Epithelial cell of proximal tubule (primary cell): Measurements from ENCODE around the gene PACRG. TPM values are rescaled to one million over a fixed set of nuclear protein-coding genes. Genes with fewer than 3 reads are reported as not detected.
"Not testable (repeated sequence)": the region's sequence is repeated elsewhere in the genome, so short reads cannot be mapped to it uniquely, and the experiment has no call there.

Source experiments
- DNase-seq: peaks from one replicate; pipeline ENCODE4 v3.0.0-alpha.2; 2011; ENCODE audit warnings: low read depth
- H3K4me3 ChIP-seq: 2 replicates; pipeline ENCODE4 v1.5.1; 2011; ENCODE audit warnings: low read depth, mild to moderate bottlenecking, low read length
- CTCF ChIP-seq: conservative IDR thresholded peaks from 2 replicates; pipeline ENCODE4 v1.5.1; 2012; ENCODE audit warnings: low read depth, mild to moderate bottlenecking, low read length
- total RNA-seq: library from RNA; depleted of rRNA; stranded (reverse); fragments of >200 nt; gene quantifications from 2 replicates; pipeline ENCODE4 v1.2.3, GENCODE V29; 2015

PACRG gene
- total RNA-seq, 1 donor from 2014 or later: 0.12 TPM

GRCh38 chr6:162976141-162976540 lies 248.4 kb downstream of the PACRG start:
- H3K4me3 ChIP-seq: no peak overlapping the region
- TF ChIP-seq CTCF: no peak
- DNase-seq: no peak

DNA sequence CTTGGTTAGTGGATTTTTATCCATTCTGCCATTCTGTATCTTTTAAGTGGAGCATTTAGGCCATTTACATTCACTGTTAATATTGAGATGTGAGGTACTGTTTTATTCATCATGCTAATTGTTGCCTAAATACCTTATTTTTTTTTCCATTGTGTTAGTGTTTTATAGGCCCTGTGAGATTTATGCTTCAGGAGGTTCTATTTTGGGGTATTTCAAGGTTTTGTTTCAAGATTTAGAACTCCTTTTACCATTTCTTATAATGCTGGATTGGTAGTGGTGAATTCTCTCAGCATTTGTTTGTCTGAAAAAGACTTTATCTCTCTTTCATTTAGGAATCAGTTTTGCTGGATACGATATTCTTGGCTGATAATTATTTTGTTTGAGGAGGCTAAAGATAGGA lies 255.5 kb downstream of the PACRG start:
- not testable (repeated sequence) for H3K4me3 ChIP-seq, DNase-seq

GRCh38 chr6:162998777-162999176 lies 271.0 kb downstream of the PACRG start:
- no peak overlapping the region for H3K4me3 ChIP-seq
- no peak for DNase-seq
- TF ChIP-seq CTCF: no peak

GRCh38 chr6:162999575-163000285 lies 272.0 kb downstream of the PACRG start:
- no peak overlapping the region for H3K4me3 ChIP-seq
- no peak for DNase-seq
- no peak for TF ChIP-seq CTCF

DNA sequence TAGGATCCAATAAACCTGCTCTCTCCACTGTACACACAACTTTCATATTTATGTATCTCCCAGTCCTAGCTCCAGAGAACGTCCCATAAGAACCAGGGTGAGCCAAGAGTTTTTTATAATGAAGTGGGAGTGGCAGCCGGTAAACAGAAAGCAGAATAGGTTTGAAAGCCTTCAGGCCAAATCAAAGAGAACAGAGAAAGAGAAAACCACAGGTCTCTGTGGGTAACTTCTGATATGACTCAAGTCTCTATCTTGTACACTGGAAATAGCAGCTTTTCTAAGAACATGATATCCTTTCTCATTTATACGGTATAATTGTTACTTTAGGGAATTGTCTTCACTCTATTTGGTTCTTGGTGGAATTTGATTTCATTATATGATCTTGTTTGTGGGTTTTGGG lies 273.6 kb downstream of the PACRG start:
- H3K4me3 ChIP-seq: no peak overlapping the region
- no peak for DNase-seq
- no peak for TF ChIP-seq CTCF

- H3K4me3 ChIP-seq: no peak overlapping the region
- DNase-seq: no peak
- no peak for TF ChIP-seq CTCF
These were observed 280.4 kb downstream of the PACRG start for GRCh38 chr6:163008186-163008585.

DNA sequence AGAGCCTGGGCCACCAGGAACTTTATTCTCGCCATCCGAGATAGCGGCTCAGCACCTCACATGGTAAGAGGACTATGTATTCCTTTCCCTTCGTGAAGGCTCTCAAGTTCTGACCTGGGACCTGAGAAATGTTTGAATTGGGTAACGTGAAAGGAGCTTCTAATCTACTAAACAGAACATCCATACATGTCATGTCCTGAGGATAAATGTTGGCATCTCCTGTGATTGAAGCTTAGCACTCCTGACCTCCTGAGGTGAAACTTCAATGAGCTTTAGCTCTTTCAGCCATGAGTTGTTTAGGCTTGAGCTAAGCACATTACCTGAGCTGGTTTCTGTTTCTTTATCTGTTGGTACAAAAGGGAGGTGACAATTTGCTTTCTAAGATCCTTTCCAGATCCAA lies 280.9 kb downstream of the PACRG start:
- H3K4me3 ChIP-seq: no peak overlapping the region
- TF ChIP-seq CTCF: no peak
- DNase-seq: no peak
